GM19397 (cell line): Measurements from ENCODE around the gene PPP1R9A.

Source experiments
- ATAC-seq: cut with Tn5 transposase; IDR thresholded peaks from one replicate; pipeline ENCODE4 v1.9.1; 2021; ENCODE audit warnings: mild to moderate bottlenecking, moderate library complexity; ENCODE audit not compliant: unreplicated experiment

The PPP1R9A gene

GRCh38 chr7:94908323-94909178, 1.2 kb downstream of the PPP1R9A start:
- ATAC-seq, result no peak

GRCh38 chr7:94909179-94909466, 1.7 kb downstream of the PPP1R9A start:
- no peak for ATAC-seq

GRCh38 chr7:94912085-94912484, 4.7 kb downstream of the PPP1R9A start:
- no peak for ATAC-seq

GRCh38 chr7:94913391-94913790, 6.0 kb downstream of the PPP1R9A start:
- ATAC-seq, result no peak

GRCh38 chr7:94921911-94922310, 14.5 kb downstream of the PPP1R9A start:
- no peak for ATAC-seq

GRCh38 chr7:94922457-94922856, 15.1 kb downstream of the PPP1R9A start:
- no peak for ATAC-seq

GRCh38 chr7:94923412-94923811, 16.0 kb downstream of the PPP1R9A start:
- ATAC-seq, result no peak

GRCh38 chr7:94928168-94928707, 20.8 kb downstream of the PPP1R9A start:
- ATAC-seq, result no peak

- no peak for ATAC-seq
Measured at GRCh38 chr7:94933256-94933990, 26.0 kb downstream of the PPP1R9A start.

- no peak for ATAC-seq
Measured at GRCh38 chr7:94939395-94939794, 32.0 kb downstream of the PPP1R9A start.

GRCh38 chr7:94940241-94940640, 32.8 kb downstream of the PPP1R9A start:
- no peak for ATAC-seq

GRCh38 chr7:94941844-94942632, 34.6 kb downstream of the PPP1R9A start:
- ATAC-seq, result no peak

GRCh38 chr7:94943134-94943533, 35.7 kb downstream of the PPP1R9A start:
- ATAC-seq, result no peak

- ATAC-seq, result no peak
Measured at GRCh38 chr7:94949532-94949931, 42.1 kb downstream of the PPP1R9A start.

- no peak for ATAC-seq
Measured at GRCh38 chr7:94955807-94956206, 48.4 kb downstream of the PPP1R9A start.

- ATAC-seq, result no peak
Measured at GRCh38 chr7:94957061-94957460, 49.7 kb downstream of the PPP1R9A start.

- ATAC-seq, result no peak
Measured at GRCh38 chr7:94962661-94963060, 55.3 kb downstream of the PPP1R9A start.

- ATAC-seq, result no peak
Measured at GRCh38 chr7:94969434-94970084, 62.2 kb downstream of the PPP1R9A start.

GRCh38 chr7:94970085-94970576, 62.7 kb downstream of the PPP1R9A start:
- no peak for ATAC-seq

- no peak for ATAC-seq
Measured at GRCh38 chr7:94971051-94971867, 63.9 kb downstream of the PPP1R9A start.
